BLaER1 treated with 17β-estradiol and CSF1 and Interleukin-3, amounts not matched to agents 10 nM and 100 nM (cell line): ENCODE measurements around the gene TWIST2.

Experiments used
- H3K27ac ChIP-seq, 11 experiments: shearing (Covaris generic); formaldehyde crosslinking; 2 replicates each; pipeline ENCODE4 v1.8.1; 2022
- H3K27me3 ChIP-seq, 11 experiments: shearing (Covaris generic); formaldehyde crosslinking; 2 replicates each; pipeline ENCODE4 v1.8.1; 2022
- H3K36me3 ChIP-seq, 11 experiments: shearing (Covaris generic); formaldehyde crosslinking; 2 replicates each; pipeline ENCODE4 v1.8.1; 2022
- H3K4me1 ChIP-seq, 10 experiments: shearing (Covaris generic); formaldehyde crosslinking; 2 replicates each; pipeline ENCODE4 v1.8.1; 2022
- H3K4me2 ChIP-seq, 11 experiments: shearing (Covaris generic); formaldehyde crosslinking; 2 replicates each; pipeline ENCODE4 v1.8.1; 2022
- H3K4me3 ChIP-seq, 10 experiments: shearing (Covaris generic); formaldehyde crosslinking; 2 replicates each; pipeline ENCODE4 v1.8.1; 2022
- H3K9ac ChIP-seq, 11 experiments: shearing (Covaris generic); formaldehyde crosslinking; 2 replicates each; pipeline ENCODE4 v1.8.1; 2022
- H3K9me3 ChIP-seq, 11 experiments: shearing (Covaris generic); formaldehyde crosslinking; replicated peaks in 1 of 11; 2 replicates each; pipeline ENCODE4 v1.8.1; 2022
- H4K20me1 ChIP-seq, 11 experiments: shearing (Covaris generic); formaldehyde crosslinking; 2 replicates each; pipeline ENCODE4 v1.8.1; 2022
- Cebpa-rat ChIP-seq, 11 experiments: shearing (Covaris generic); IDR thresholded peaks; 2 replicates each; pipeline ENCODE4 v1.8.1; 2022

Gene TWIST2

DNA sequence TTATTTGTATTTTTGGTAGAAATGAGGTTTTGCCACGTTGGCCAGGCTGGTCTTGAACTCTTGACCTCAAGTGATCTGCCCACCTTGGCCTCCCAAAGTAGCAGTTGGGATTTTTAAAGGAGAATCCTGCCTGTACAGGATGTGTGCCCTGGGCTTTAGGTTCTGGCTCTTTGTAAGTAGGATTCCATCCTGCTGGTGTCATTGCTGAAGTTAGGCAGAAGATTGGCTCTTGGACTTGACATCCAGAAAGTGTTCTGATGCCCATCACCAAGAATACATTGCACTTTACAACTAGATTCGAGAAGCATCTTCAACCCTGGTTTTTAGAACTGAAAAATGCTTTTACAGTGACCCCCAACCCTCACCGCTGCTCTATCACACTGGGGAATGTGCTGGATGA lies 4.4 kb upstream of the TWIST2 start:
- no peaks in the 10 kb centered on the region for H3K36me3 ChIP-seq
- H4K20me1 ChIP-seq, result 0 out of 22 replicates have a peak, but pooled peaks cover 0 to 4% (median 0%) of the 10 kb centered on the region in 11 experiments
- no peak overlapping the region for H3K9ac ChIP-seq
- no peak for TF ChIP-seq Cebpa-rat (IDR thresholded peaks at IDR 0.05)
- H3K9me3 ChIP-seq, result peaks cover 22 to 33% (median 28%) of the 10 kb centered on the region in 11 experiments
- peaks cover 0 to 7% (median 0%) of the 10 kb centered on the region in 10 experiments; a peak in 4 of 20 replicates for H3K4me1 ChIP-seq
- peaks cover 33 to 48% (median 39%) of the 10 kb centered on the region in 11 experiments for H3K27me3 ChIP-seq
- H3K4me3 ChIP-seq, result no peak overlapping the region
- no peak overlapping the region for H3K27ac ChIP-seq
- H3K4me2 ChIP-seq, result no peak overlapping the region

DNA sequence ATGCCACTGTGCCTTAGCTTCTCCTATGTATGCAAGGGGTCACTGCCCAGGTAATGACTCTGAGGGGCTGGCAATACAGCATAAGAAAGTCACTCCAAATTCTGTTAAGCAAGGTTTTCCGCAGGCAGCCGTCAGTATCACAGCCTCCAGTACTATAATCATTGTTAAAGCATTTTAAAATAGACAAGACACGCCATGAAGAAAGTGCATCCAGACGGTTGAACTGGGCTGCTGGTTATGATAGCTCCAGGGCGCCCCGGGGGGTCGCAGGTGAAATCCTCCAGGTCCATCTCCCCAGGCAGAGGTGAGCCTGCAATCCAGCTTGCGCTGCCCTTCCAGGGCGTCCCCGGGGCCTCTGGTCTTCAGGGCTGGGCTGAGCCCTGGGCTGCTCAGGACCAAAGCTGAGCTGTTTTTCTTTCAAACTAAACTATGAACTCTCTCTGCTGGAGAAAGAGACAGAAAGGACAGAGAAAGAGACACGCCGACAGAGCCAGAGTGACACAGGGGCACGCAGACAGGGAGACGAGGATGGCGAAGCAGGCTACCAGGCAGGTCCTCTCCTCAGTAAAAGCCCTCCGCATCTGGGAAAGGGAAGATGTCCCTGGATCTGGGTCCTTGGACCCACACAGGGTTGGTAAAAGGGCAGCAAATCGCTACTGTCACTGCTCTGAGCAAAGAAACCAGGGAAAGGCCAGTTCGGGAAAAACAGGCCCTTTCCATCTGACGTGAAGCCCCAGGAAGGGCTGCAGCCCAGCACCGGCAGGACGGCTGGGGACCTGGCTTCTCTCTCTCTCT lies 2.1 kb upstream of the TWIST2 start:
- no peak overlapping the region for H3K9ac ChIP-seq
- H4K20me1 ChIP-seq, result 0 out of 22 replicates have a peak, but pooled peaks cover 0 to 4% (median 0%) of the 10 kb centered on the region in 11 experiments
- no peak for TF ChIP-seq Cebpa-rat (IDR thresholded peaks at IDR 0.05)
- peaks cover 29 to 38% (median 33%) of the 10 kb centered on the region in 11 experiments for H3K9me3 ChIP-seq
- H3K4me2 ChIP-seq, result no peak overlapping the region
- H3K36me3 ChIP-seq, result no peaks in the 10 kb centered on the region
- H3K27ac ChIP-seq, result no peak overlapping the region
- H3K4me3 ChIP-seq, result no peak overlapping the region
- H3K4me1 ChIP-seq, result peaks cover 0 to 7% (median 0%) of the 10 kb centered on the region in 10 experiments; a peak in 4 of 20 replicates
- H3K27me3 ChIP-seq, result peaks cover 48 to 71% (median 58%) of the 10 kb centered on the region in 11 experiments

DNA sequence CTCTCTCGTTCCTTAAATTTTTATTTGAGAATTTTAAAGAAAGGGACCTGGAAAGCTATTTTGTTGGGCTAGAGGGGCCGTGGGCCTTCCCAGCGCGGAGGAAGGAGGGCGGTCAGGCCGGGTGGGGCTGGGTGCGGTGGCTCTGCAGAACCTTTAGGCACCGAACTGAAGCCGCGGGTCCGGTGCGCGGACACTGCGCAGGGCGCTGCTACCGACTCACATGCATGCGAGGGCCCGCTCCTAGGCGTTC lies 1.6 kb upstream of the TWIST2 start:
- H3K27me3 ChIP-seq, result peaks cover 52 to 75% (median 58%) of the 10 kb centered on the region in 11 experiments

DNA sequence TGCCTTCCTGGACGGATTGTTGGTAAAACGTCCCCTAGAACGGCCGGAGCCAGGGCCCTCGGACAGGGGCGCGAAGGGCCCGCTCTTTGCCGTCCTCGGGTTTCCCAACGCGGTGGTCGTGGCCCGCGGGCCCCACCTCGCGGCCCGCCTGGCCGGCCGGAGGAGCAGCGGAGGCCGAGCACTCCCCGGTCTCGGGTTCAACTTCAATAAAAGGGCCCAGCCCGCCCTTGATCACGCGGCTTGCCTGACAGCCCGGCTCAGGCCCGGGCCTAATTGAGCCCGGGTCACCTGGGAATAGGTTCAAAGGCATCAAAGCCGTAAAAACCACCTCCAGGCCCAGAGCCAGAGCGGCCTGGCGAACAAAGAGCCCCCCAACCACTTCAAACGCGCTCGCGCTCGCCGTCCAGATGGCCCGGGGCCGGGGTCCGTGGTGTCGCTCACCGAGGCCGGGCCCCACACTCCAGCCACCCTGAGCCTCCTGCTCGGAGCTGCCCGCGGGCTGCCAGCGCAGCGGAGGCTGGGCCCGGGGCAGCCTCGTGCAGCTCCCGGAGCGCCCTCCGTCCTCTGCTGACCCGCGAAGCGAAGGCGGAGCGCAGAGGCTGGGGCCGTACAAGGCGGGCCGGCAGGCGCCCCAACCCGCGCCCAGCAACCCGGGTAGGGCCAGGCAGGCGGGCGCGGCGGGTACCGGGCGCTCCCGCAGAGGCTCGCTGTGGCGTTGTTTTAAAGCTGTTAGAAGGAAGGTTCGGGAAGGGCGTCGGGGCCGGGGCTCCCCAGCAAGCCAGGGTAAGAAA lies 1.1 kb upstream of the TWIST2 start:
- H3K9ac ChIP-seq, result no peak overlapping the region
- no peak for TF ChIP-seq Cebpa-rat (IDR thresholded peaks at IDR 0.05)
- 0 out of 22 replicates have a peak, but pooled peaks cover 0 to 4% (median 0%) of the 10 kb centered on the region in 11 experiments for H4K20me1 ChIP-seq
- peak overlapping the region in 7 of 11 experiments; percentile 18 to 36 (median 31); a peak in 10 of 22 replicates for H3K4me2 ChIP-seq
- no peaks in the 10 kb centered on the region for H3K36me3 ChIP-seq
- H3K27ac ChIP-seq, result no peak overlapping the region
- peaks cover 52 to 79% (median 58%) of the 10 kb centered on the region in 11 experiments for H3K27me3 ChIP-seq
- H3K4me1 ChIP-seq, result peaks cover 0 to 7% (median 0%) of the 10 kb centered on the region in 10 experiments; a peak in 4 of 20 replicates
- H3K9me3 ChIP-seq, result peaks cover 29 to 38% (median 33%) of the 10 kb centered on the region in 11 experiments
- H3K4me3 ChIP-seq, result peak overlapping the region in 5 of 10 experiments; percentile 14 to 42 (median 22); a peak in 7 of 20 replicates

More for the DNA sequence above, 1.6 kb upstream of the TWIST2 start:
- Histone ChIP-seq H3K4me2 (no peak overlapping the region), H3K4me1 (peaks cover 0 to 7% (median 0%) of the 10 kb centered on the region in 10 experiments; a peak in 4 of 20 replicates), H3K4me3 (no peak overlapping the region; a peak in 1 of 20 replicates), H4K20me1 (0 out of 22 replicates have a peak, but pooled peaks cover 0 to 4% (median 0%) of the 10 kb centered on the region in 11 experiments), H3K27ac (no peak overlapping the region), H3K36me3 (no peaks in the 10 kb centered on the region), H3K9ac (no peak overlapping the region), H3K9me3 (peaks cover 29 to 38% (median 33%) of the 10 kb centered on the region in 11 experiments)
- no peak for TF ChIP-seq Cebpa-rat (IDR thresholded peaks at IDR 0.05)

DNA sequence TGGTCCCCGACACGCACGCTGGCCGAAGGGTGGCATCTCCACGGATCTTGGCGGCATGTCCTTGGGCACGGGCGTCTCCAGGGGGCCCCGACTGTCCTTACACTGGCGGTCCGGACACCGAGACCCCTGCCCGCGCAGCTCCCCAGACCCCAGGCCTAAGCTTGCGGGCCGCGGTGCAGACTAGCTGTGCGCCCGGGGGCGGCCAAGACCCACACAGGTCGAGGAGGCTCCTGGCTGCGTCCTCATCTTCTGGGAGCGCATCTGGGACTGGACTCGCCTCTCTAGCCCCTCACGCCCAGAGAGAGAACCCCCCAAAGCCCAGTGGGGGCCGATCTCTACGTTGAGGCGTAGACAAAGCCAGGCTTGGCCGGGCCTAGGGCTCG lies 475 bp upstream of the TWIST2 start:
- peak overlapping the region in 4 of 10 experiments; percentile 14 to 42 (median 22); a peak in 5 of 20 replicates for H3K4me3 ChIP-seq
- no peak overlapping the region for H3K9ac ChIP-seq
- 0 out of 22 replicates have a peak, but pooled peaks cover 0 to 4% (median 0%) of the 10 kb centered on the region in 11 experiments for H4K20me1 ChIP-seq
- no peak overlapping the region for H3K27ac ChIP-seq
- peaks cover 29 to 38% (median 33%) of the 10 kb centered on the region in 11 experiments for H3K9me3 ChIP-seq
- H3K4me1 ChIP-seq, result peaks cover 0 to 7% (median 0%) of the 10 kb centered on the region in 10 experiments; a peak in 4 of 20 replicates
- peak overlapping the region in 2 of 11 experiments; percentile 18; a peak in 1 of 22 replicates for H3K4me2 ChIP-seq
- peaks cover 52 to 79% (median 60%) of the 10 kb centered on the region in 11 experiments for H3K27me3 ChIP-seq
- TF ChIP-seq Cebpa-rat (IDR thresholded peaks at IDR 0.05), result no peak
- no peaks in the 10 kb centered on the region for H3K36me3 ChIP-seq

DNA sequence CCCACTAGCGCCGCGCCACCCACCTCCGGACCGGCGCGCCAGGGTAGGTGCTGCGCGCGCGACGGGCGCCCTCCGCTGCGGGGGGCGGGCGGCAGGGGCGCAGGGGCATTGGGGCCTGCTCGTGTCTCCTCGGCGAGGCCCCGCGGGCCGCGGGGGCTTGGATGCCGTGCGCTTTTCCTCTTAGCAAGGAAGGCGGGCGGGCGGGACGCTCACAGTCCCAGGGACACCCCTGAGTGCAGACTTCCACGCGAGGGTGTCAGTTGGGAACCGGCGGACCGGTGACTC lies 748 bp downstream of the TWIST2 start:
- Histone ChIP-seq H3K4me1 (peaks cover 0 to 7% (median 0%) of the 10 kb centered on the region in 10 experiments; a peak in 4 of 20 replicates), H3K27ac (no peak overlapping the region), H3K36me3 (no peaks in the 10 kb centered on the region), H3K9ac (no peak overlapping the region), H3K9me3 (peaks cover 29 to 39% (median 35%) of the 10 kb centered on the region in 11 experiments), H3K4me3 (peak overlapping the region in 1 of 10 experiments; percentile 17; a peak in 3 of 20 replicates), H3K27me3 (peaks cover 52 to 79% (median 60%) of the 10 kb centered on the region in 11 experiments), H3K4me2 (no peak overlapping the region), H4K20me1 (0 out of 22 replicates have a peak, but pooled peaks cover 0 to 4% (median 0%) of the 10 kb centered on the region in 11 experiments)
- TF ChIP-seq Cebpa-rat (IDR thresholded peaks at IDR 0.05), result no peak

DNA sequence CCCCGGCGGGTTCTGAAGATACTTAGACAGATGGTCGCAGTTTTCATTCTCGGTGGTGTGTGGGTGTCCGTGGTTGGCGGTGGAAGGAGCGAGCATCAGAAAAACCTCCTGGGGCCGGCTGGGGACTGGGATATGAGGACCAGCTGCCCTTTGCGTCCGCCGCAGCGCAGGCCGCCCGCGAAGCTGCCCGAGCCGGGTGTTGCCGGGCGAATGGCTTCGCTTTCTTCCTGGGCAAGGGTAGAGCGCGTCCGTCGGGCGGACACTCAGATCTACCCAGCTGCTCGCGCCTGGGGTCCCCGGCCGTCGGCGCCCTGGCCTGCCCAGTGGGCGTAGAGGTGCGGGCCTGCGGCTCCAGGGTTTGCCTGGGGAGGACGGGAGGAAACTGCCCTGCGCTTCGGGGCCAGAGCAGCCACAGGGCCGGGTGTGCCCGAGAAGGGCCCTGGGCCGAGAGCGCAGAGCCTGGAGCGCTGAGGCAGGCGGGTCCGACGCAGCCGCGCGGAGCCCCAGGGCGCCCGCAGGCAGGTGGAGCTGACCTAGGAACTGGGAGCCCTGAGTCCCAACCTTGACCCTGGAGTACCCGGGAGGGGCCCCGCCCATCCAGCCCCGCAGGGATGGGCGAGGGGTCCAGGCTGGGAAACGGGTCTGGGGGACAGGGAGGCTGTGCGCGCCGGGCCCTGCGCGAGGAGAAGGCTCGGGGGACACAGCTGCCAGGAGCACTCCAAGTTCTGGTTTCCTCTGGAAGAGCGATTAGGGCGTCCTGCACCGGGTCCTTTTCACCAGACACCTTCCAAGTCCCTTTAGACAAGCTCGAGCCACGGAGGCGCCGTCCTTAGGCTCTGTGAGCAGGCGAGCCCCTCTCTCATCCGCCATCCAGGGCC lies 1.3 kb downstream of the TWIST2 start:
- Histone ChIP-seq H3K27me3 (peaks cover 52 to 74% (median 58%) of the 10 kb centered on the region in 11 experiments), H3K4me1 (peaks cover 0 to 8% (median 0%) of the 10 kb centered on the region in 10 experiments; a peak in 5 of 20 replicates), H3K36me3 (no peaks in the 10 kb centered on the region), H3K9me3 (peaks cover 32 to 44% (median 40%) of the 10 kb centered on the region in 11 experiments), H3K4me2 (no peak overlapping the region), H3K4me3 (peak overlapping the region in 1 of 10 experiments; percentile 7; a peak in 2 of 20 replicates), H4K20me1 (0 out of 22 replicates have a peak, but pooled peaks cover 0 to 4% (median 0%) of the 10 kb centered on the region in 11 experiments), H3K27ac (no peak overlapping the region), H3K9ac (no peak overlapping the region)
- TF ChIP-seq Cebpa-rat (IDR thresholded peaks at IDR 0.05), result no peak

DNA sequence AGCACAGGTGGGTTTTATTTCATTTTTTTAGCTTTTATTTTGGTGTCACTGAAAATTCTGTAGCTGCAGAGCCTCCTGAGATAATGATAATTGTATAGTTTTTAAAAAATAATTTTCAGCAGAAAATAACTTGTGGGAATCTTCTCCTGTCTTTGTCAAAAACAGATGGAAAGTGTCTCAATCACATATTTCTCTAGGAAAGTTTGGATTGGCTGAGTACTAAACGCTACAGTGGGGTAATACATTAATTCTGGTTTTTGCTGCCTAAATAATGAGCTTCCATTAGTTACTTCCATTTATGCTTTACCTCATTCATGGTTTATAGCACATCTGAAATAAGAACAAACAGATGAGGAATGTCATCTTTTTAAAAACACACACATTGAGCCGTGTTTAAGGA lies 2.2 kb downstream of the TWIST2 start:
- Histone ChIP-seq H3K36me3 (no peaks in the 10 kb centered on the region), H3K4me1 (peaks cover 0 to 12% (median 0%) of the 10 kb centered on the region in 10 experiments; a peak in 5 of 20 replicates), H3K4me3 (no peak overlapping the region), H4K20me1 (0 out of 22 replicates have a peak, but pooled peaks cover 0 to 4% (median 0%) of the 10 kb centered on the region in 11 experiments), H3K27me3 (peaks cover 50 to 71% (median 53%) of the 10 kb centered on the region in 11 experiments), H3K4me2 (no peak overlapping the region), H3K9ac (no peak overlapping the region), H3K27ac (no peak overlapping the region), H3K9me3 (peaks cover 41 to 53% (median 48%) of the 10 kb centered on the region in 11 experiments)
- TF ChIP-seq Cebpa-rat (IDR thresholded peaks at IDR 0.05), result no peak
